NCI-H1092 treated with DMSO at 0.1 percent for 48 hours (cell line): ENCODE results near the gene PLAAT5.
A peak's percentile ranks its signal among the peaks of the same experiment; 100 is the strongest.
"Not testable (repeated sequence)": the region's sequence is repeated elsewhere in the genome, so short reads cannot be mapped to it uniquely, and the experiment has no call there.

ENCODE experiments used
- DNase-seq: peaks from one replicate; lab custom pipeline; 2025; lab: John Stamatoyannopoulos, UW

The PLAAT5 gene

GRCh38 chr11:63480039-63480438 lies 10.9 kb downstream of the PLAAT5 start:
- DNase-seq: no peak

- DNase-seq: peak; percentile 71
These were observed 12.1 kb downstream of the PLAAT5 start for GRCh38 chr11:63478896-63479295.

DNA sequence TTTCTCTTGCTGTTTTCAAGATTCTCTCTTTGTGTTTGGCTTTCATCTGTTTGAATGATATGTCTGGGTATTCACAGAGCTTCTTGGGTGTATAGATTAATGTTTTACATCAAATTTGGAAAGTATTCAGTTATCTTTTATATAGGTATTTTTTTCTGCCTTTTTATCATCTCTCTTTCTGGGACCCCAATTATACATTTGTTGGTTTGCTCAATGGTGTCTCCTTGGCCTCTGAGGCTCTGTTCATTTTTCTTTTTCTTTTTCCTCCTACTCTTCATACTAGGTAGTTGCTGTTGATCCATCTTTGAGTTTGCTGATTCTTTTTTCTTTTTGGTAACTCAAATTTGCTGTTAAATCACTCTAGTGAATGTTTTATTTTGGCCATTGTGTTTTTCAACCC lies 14.3 kb downstream of the PLAAT5 start:
- no peak for DNase-seq

DNA sequence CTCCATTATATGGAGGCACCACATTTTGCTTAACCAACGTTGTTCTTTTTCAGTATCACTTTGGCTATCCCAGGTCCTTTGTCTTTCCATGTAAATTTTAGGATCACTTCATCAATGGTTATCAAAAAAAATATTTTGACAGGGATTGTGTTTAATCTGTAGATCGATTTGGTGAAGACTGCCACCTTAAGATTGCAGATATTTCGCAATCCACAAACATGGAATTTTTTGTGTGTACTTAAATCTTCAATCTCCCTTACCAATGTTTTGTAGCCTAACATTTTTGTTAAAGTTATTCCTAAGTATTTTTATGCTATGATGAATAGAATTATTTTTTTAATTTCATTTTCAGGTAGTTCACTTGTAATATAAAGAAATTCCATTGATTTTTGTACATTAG lies 18.6 kb downstream of the PLAAT5 start:
- DNase-seq: no peak

- DNase-seq: no peak
These were observed 20.7 kb downstream of the PLAAT5 start for GRCh38 chr11:63470311-63470710.

DNA sequence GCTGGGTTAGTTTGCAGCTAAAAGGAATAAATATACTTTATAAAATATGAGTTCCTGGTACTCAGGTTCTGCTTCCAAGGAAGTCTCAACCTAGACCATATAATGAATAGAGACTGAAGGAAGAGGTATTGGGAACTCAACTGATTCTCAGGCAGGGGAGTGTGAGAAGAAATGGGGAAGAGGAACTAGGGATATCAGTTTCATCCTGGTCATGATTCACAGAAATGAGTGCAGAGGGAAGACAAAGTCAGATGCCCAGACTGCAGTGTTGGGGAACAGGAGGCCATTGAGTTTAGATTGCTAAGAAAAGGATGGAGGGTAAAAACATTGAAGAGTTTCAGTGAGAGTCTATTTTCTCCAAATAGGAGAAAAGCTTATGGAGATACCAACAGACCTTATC lies 28.8 kb downstream of the PLAAT5 start:
- DNase-seq: no peak

DNA sequence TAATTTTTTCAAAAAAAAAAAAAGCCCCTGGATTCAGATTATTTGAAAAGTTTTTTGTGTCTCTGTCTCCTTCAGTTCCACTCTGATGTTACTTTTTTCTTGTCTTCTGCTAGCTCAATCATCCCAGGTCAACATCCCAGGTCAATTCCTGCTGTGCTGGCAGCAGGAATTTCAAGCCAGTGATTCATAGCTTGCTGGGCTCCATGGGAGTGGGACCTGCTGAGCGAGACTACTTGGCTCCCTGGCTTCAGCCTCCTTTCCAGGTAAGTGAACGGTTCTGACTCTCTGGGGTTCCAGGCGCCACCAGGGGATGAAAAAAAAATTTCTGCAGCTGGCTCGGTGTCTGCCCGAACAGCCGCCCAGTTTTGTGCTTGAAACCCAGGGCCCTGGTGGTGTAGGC lies 31.4 kb downstream of the PLAAT5 start:
- DNase-seq: no peak

GRCh38 chr11:63448646-63449045 lies 42.3 kb downstream of the PLAAT5 start:
- DNase-seq: no peak

DNA sequence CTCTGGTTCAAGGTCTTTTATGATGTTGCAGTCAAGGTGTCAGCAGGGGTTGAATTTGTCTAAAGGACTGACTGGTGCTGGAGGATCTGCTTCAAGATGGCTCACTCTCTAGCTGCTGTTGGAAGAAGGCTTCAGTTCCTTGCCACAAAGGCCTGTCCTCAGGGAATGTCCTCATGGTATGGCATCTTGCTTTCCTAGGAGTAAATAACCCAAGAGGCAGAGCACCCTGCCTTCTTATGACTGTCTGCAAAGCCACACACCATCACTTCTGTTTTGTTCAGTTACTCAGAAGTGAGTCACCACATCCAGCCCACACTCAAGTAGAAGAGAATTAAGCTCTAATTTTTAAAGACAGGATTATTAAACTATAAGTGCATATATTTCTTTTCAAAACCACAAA lies 45.2 kb downstream of the PLAAT5 start:
- no peak for DNase-seq

DNA sequence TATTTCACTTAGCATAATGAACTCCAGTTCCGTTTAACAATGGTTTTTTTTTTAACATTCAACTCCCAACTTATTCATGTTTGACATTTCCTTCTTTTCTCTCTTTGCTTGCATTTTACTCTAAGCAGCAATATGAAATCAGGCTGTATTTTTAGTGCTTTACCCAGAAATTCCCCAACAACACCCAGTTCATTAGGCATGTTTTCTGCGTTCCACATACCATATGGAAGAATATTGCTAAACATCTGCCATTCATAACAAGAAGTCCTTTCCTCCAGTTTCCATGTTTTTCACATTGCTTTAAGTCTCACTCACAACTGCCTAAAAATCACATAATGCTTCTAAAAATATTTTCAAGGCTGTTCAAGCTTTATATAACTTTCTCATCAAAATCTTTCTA lies 45.8 kb downstream of the PLAAT5 start:
- DNase-seq: no peak

DNA sequence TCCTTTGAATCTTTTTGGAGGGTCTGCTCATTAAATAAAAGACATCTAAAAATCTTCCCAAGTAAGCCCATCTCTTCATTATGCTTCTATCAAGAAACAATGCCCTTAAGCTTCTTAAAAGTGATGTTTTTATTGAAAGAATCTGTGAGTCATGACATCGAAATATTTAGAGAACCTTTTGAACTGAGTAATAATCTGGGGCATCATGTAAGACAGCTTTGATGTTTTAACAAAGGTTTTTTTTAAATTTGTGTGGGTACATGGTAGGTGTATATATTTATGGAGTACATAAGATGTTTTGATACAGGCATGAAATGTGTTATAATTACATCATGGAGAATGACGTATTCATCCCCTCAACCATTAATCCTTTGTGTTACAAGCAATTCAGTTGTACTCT lies 46.8 kb downstream of the PLAAT5 start:
- no peak for DNase-seq

GRCh38 chr11:63443714-63444113 lies 47.3 kb downstream of the PLAAT5 start:
- no peak for DNase-seq

DNA sequence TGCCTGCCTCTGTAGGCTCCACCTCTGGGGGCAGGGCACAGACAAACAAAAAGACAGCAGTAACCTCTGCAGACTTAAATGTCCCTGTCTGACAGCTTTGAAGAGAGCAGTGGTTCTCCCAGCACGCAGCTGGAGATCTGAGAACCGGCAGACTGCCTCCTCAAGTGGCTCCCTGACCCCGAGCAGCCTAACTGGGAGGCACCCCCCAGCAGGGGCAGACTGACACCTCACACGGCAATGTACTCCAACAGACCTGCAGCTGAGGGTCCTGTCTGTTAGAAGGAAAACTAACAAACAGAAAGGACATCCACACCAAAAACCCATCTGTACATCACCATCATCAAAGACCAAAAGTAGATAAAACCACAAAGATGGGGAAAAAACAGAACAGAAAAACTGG lies 55.1 kb downstream of the PLAAT5 start:
- DNase-seq: not testable (repeated sequence)

- not testable (repeated sequence) for DNase-seq
These were observed 55.6 kb downstream of the PLAAT5 start for GRCh38 chr11:63435351-63435750.

DNA sequence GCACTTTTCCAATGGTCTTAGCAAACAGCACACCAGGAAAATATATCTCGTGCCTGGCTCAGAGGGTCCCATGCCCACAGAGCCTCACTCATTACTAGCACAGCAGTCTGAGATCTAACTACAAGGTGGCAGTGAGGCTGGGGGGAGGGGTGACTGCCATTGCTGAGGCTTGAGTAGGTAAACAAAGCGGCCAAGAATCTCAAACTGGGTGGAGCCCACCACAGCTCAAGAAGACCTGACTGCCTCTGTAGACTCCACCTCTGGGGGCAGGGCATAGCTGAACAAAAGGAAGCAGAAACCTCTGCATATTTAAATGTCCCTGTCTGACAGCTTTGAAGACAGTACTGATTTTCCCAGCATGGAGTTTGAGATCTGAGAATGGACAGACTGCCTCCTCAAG lies 60.2 kb downstream of the PLAAT5 start:
- not testable (repeated sequence) for DNase-seq

- DNase-seq: no peak
These were observed 62.9 kb downstream of the PLAAT5 start for GRCh38 chr11:63427971-63428508.

- DNase-seq: no peak
These were observed 73.7 kb downstream of the PLAAT5 start for GRCh38 chr11:63417174-63417852.
